ENCODE measurements around the gene MAPK12.
"Not testable (repeated sequence)": the region's sequence is repeated elsewhere in the genome, so short reads cannot be mapped to it uniquely, and the experiment has no call there.

The MAPK12 gene

GRCh38 chr22:50207383-50208140, 53.9 kb downstream of the MAPK12 start:
- TF ChIP-seq CTCF (IDR thresholded peaks at IDR 0.05; ENCODE audit: control insufficient read depth, insufficient read depth, low read depth, low read length, missing control alignments): no peak
- DNase-seq (ENCODE audit: low read depth): no peak
- H3K4me3 ChIP-seq (ENCODE audit: control insufficient read depth, low read depth, low read length): no peak overlapping the region

DNA sequence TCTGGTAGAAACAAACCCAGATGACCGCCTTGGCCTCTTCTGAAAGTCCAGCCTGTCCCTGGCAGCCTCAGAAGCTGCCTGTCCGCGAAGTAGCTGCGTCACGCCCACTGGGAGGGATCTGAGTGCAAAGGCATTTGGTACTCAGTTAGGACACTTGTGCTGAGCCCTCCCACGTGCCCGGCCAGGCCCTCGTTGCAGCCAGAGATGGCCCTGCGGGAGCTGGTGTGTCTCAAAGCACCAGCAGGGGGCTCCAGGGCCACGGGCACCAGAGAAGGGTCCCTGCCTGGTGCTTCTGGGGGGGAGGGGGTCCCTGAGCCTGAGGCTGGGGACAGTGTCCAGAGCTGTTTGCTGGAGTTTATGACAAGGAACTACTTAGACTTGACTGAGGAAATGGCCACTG, 54.9 kb downstream of the MAPK12 start:
- peak; percentile 56 for TF ChIP-seq CTCF (IDR thresholded peaks at IDR 0.05; ENCODE audit: control insufficient read depth, insufficient read depth, low read depth, low read length, missing control alignments)
- no peak for DNase-seq (ENCODE audit: low read depth)
- no peak overlapping the region for H3K4me3 ChIP-seq (ENCODE audit: control insufficient read depth, low read depth, low read length)

DNA sequence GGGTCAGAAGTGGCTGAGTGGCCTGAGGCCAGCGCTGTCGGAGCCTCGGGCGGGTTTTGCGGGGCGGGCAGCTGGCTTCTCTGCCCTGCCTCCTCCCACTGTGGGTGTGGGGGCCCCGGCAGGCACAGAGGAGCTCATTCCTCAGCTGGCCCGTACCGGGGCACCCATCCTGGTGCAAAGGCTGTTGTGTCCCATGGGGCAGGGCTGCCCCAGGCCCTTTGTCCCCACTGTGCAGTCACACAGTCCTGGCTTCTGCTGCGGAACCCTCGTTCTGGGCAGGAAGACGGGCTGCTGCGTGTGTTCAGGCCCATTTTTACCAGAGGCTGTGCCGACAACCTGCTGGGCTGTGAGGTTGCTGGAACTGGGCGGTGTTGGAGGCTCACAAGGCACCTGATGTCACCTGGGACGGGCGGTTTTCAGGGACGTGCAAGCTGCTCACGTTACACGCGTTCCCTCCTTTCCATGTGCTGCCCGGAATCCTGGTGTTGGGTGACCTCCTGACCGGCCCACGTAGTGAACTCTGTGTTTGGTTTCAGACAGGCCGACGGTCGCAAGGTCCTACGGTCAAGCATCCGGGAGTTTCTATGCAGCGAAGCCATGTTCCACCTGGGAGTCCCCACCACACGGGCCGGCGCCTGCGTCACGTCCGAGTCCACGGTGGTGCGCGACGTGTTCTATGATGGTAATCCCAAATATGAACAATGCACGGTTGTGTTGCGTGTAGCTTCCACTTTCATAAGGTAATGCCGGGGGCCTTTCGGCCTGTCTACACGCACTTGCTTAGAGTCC, 55.5 kb downstream of the MAPK12 start:
- H3K4me3 ChIP-seq (ENCODE audit: control insufficient read depth, low read depth, low read length): no peak overlapping the region
- DNase-seq (ENCODE audit: low read depth): no peak
- TF ChIP-seq CTCF (IDR thresholded peaks at IDR 0.05; ENCODE audit: control insufficient read depth, insufficient read depth, low read depth, low read length, missing control alignments): no peak

GRCh38 chr22:50204998-50205397, 56.5 kb downstream of the MAPK12 start:
- not testable (repeated sequence) for H3K4me3 ChIP-seq (ENCODE audit: control insufficient read depth, low read depth, low read length); DNase-seq (ENCODE audit: low read depth)

DNA sequence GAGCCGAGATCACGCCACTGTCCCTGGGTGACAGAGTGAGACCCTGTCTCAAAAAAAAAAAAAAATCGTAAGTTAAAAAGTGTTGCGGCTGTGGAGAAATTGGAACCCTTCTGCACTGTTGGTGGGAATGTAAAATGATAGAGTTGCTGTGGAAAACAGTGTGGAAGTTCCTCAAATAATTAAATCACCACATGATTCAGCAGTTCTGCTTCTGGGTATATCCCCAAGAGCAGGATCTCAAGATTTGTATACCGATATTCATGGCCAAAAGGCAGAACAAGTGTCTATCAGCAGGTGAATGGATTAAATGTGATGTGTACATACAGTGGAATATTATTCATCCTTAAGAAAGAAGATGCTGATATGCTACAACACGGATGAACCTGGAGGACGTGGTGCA, 56.9 kb downstream of the MAPK12 start:
- DNase-seq (ENCODE audit: low read depth): no peak
- no peak for TF ChIP-seq CTCF (IDR thresholded peaks at IDR 0.05; ENCODE audit: control insufficient read depth, insufficient read depth, low read depth, low read length, missing control alignments)
- H3K4me3 ChIP-seq (ENCODE audit: control insufficient read depth, low read depth, low read length): no peak overlapping the region

GRCh38 chr22:50203288-50203687, 58.2 kb downstream of the MAPK12 start:
- no peak overlapping the region for H3K4me3 ChIP-seq (ENCODE audit: control insufficient read depth, low read depth, low read length)
- TF ChIP-seq CTCF (IDR thresholded peaks at IDR 0.05; ENCODE audit: control insufficient read depth, insufficient read depth, low read depth, low read length, missing control alignments): no peak
- DNase-seq (ENCODE audit: low read depth): no peak
